HepG2 (cell line): ENCODE results near the gene DRAP1. TPM values are rescaled to one million over a fixed set of nuclear protein-coding genes. Genes with fewer than 3 reads are reported as not detected.

ENCODE experiments used
- ETS1 ChIP-seq: sonication (generic); formaldehyde crosslinking; IDR thresholded peaks from 2 replicates; pipeline ENCODE4 v1.4.0; 2020; ENCODE audit warnings: missing genetic modification reagents
- HDAC2 ChIP-seq: sonication (generic); formaldehyde crosslinking; IDR thresholded peaks from 2 replicates; pipeline ENCODE4 v1.4.0; 2020; ENCODE audit warnings: missing genetic modification reagents
- NR1H2 ChIP-seq: sonication (generic); formaldehyde crosslinking; IDR thresholded peaks from 2 replicates; pipeline ENCODE4 v1.8.1; 2022; ENCODE audit warnings: low read depth, missing genetic modification reagents, borderline replicate concordance
- PATZ1 ChIP-seq: sonication (generic); formaldehyde crosslinking; IDR thresholded peaks from 2 replicates; pipeline ENCODE4 v1.4.0; 2020; ENCODE audit warnings: missing genetic modification reagents
- PRDM15 ChIP-seq: sonication (generic); formaldehyde crosslinking; IDR thresholded peaks from 2 replicates; pipeline ENCODE4 v1.4.0; 2020; ENCODE audit warnings: missing genetic modification reagents
- RFX1 ChIP-seq: fragments of 450-650 bp; IDR thresholded peaks from 2 replicates; pipeline ENCODE4 v1.6.1; 2017
- SP140L ChIP-seq: sonication (generic); formaldehyde crosslinking; IDR thresholded peaks from 2 replicates; pipeline ENCODE4 v1.4.0; 2020; ENCODE audit warnings: missing genetic modification reagents, borderline replicate concordance
- XBP1 ChIP-seq: sonication (generic); formaldehyde crosslinking; IDR thresholded peaks from 2 replicates; pipeline ENCODE4 v1.5.0; 2020; ENCODE audit warnings: missing genetic modification reagents
- XRCC5 ChIP-seq: fragments of 200-400 bp; formaldehyde crosslinking; optimal IDR thresholded peaks from 2 replicates; pipeline ENCODE3; 2017; ENCODE audit warnings: mild to moderate bottlenecking, low read length
- ZBTB21 ChIP-seq: sonication (generic); formaldehyde crosslinking; IDR thresholded peaks from 2 replicates; pipeline ENCODE4 v1.4.0; 2020; ENCODE audit warnings: missing genetic modification reagents
- ZBTB4 ChIP-seq: sonication (generic); formaldehyde crosslinking; IDR thresholded peaks from 2 replicates; pipeline ENCODE4 v1.4.0; 2020; ENCODE audit warnings: missing genetic modification reagents, mild to moderate bottlenecking, borderline replicate concordance
- ZKSCAN5 ChIP-seq: sonication (generic); formaldehyde crosslinking; IDR thresholded peaks from 2 replicates; pipeline ENCODE4 v1.5.1; 2020; ENCODE audit warnings: mild to moderate bottlenecking, missing genetic modification reagents
- ZNF101 ChIP-seq: sonication (generic); formaldehyde crosslinking; IDR thresholded peaks from 2 replicates; pipeline ENCODE4 v1.4.0; 2020; ENCODE audit warnings: mild to moderate bottlenecking, low read depth, missing genetic modification reagents, borderline replicate concordance
- ZNF143 ChIP-seq: sonication (generic); formaldehyde crosslinking; IDR thresholded peaks from 2 replicates; pipeline ENCODE4 v1.4.0; 2020; ENCODE audit warnings: missing genetic modification reagents
- ZNF281 ChIP-seq: sonication (generic); formaldehyde crosslinking; IDR thresholded peaks from 2 replicates; pipeline ENCODE4 v1.4.0; 2020; ENCODE audit warnings: missing genetic modification reagents, borderline replicate concordance
- ZNF3 ChIP-seq: IDR thresholded peaks from 2 replicates; pipeline ENCODE4 v1.7.0; 2017; ENCODE audit warnings: inconsistent platforms
- polyA plus RNA-seq, 8 experiments: library from polyadenylated mRNA; depleted of rRNA in 3 of 8; stranded (reverse) in 7 of 8; unstranded in 1 of 8; fragments of >200 nt; fragmentation: Illumina TruSeq in 4 of 8; extraction: Trizol in 4 of 8; gene quantifications; 2 replicates each; pipeline versions ENCODE4 v1.2.1 to v1.2.3, GENCODE V29; 2011 to 2016; ENCODE audit warnings: low read depth in 4 of 8, missing spikeins in 1 of 8, mixed read lengths in 1 of 8; ENCODE audit not compliant: insufficient read depth in 1 of 8
- total RNA-seq, 5 experiments: library from RNA; depleted of rRNA; stranded (reverse); fragments of >200 nt; fragmentation: Illumina TruSeq; extraction: Trizol; gene quantifications; 2 replicates each; pipeline ENCODE4 v1.2.3, GENCODE V29; 2016; ENCODE audit warnings: low read depth in 1 of 5

DRAP1 gene
- total and polyA plus RNA-seq, 2 of the 13 experiments (the other 11 are each of a cell fraction or from before 2014, with no cell fraction given) = 46.8 to 52.3 TPM

GRCh38 chr11:65873318-65874156 is 45.7 kb upstream of the DRAP1 start (continued):
- TF ChIP-seq PRDM15 (no peak), ZNF281 (CRISPR knock-in tag) (no peak), ZBTB4 (peak; percentile 53; the same call in 1 of the 2 replicates), ZNF101 (CRISPR knock-in tag) (no peak), XRCC5 (peak; percentile 62), ZNF3 (CRISPR knock-in tag) (no peak), RFX1 (no peak), SP140L (CRISPR knock-in tag) (no peak), ETS1 (CRISPR knock-in tag) (no peak), PATZ1 (CRISPR knock-in tag) (peak; percentile 73), ZBTB21 (no peak), ZNF143 (CRISPR knock-in tag) (no peak), ZKSCAN5 (CRISPR knock-in tag) (no peak), HDAC2 (peak; percentile 66; the same call in 1 of the 2 replicates), XBP1 (CRISPR knock-in tag) (no peak), NR1H2 (no peak)
